DMS153 treated with DMSO at 0.1 percent for 48 hours (cell line): ENCODE data around the gene FKBP1A.

Experiments
- DNase-seq: peaks from one replicate; lab custom pipeline; 2025; ENCODE audit not compliant: unreplicated experiment; lab: John Stamatoyannopoulos, UW

Gene FKBP1A

DNA sequence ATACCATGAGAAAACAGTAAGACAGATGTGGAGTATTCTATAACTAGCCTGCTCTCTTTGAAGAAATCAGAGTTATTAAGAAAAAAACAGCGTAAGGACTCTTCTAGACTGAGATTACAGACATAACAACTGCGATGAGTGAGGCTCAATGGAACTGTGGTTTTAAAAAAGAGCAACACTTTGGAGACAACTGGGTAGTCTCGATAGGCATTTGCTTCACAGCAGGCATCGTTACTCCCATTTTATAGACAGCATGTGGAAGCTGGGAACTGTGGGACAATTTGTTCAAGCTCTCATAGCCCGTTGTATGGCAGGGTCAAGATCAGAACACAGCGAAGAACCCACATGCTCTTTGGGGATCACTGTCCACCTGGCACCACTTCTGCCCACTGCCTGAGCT lies 4.6 kb downstream of the FKBP1A start:
- DNase-seq = no peak

DNA sequence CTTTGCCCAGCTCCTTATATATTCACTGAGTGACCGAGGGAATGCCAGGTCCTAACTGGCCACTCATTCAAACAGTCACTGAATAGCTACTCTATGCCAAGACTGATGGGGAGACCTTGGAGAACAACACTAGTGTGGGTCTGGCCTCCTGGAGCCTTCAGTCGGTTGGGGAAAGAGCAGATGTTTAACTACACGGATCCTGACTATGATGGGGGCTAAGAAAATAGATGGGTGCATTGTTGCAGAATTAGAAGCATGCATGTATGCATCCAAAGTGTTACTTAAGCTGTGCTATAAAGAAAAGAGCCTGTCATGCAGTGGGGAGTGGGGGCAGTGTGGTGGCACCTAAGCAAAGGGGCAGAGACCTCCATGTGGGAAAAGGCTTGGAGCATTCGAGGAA lies 6.5 kb downstream of the FKBP1A start:
- no peak for DNase-seq

DNA sequence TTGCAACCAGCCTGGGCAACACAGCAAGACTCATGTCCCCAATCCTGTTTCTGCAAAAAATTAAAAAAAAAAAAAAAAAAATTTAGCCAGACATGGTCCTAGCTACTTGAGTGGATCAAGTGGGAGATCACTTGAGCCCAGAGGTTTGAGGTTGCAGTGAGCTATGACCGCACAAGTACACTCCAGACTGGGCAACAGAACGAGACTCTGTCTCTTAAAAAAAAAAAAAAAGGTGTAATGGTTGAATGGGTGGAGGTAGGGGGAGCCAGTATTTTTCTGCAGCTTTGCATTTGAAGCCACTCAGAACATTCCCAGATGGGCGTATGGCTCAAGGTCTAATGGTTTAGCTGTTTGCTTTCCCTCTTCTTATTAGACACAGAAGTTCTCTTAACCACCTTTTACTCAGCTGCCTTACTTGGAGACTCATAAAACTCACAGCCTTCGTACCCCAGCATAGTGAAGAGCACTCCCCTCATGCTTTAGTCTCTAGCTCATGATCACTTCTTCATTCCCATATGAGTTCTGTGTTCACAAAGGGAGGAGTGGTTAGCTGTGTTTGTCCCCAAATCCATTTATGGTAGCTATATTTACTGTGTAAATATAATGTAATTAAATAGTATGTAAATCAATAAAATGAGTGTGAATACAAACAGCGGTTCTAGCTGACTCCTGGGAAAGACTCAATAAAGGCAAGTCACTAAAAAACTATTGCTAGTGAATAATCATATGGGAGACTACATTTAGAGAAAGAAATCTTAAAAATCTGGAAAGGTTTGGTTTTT lies 9.0 kb downstream of the FKBP1A start:
- DNase-seq = peak; percentile 29

DNA sequence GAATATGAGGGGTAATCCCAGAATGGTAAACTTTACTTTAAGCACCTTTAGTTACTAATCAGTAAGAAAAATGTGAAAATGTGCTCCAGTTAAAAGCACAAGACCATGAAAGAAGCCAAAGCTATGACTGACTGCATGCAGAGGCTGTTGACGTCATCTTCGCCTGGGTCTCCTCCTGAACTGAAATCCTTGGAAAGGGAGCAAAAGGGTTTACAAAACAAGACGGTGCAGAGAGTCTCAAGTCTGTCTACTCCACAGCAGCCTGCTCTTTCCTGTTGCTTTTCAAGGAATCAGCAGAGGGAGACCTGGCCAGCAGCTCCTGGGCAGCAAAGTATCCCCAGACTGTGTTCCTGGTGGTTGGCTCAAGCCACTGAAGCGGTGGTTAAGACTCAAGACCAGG lies 10.2 kb downstream of the FKBP1A start:
- no peak for DNase-seq

DNA sequence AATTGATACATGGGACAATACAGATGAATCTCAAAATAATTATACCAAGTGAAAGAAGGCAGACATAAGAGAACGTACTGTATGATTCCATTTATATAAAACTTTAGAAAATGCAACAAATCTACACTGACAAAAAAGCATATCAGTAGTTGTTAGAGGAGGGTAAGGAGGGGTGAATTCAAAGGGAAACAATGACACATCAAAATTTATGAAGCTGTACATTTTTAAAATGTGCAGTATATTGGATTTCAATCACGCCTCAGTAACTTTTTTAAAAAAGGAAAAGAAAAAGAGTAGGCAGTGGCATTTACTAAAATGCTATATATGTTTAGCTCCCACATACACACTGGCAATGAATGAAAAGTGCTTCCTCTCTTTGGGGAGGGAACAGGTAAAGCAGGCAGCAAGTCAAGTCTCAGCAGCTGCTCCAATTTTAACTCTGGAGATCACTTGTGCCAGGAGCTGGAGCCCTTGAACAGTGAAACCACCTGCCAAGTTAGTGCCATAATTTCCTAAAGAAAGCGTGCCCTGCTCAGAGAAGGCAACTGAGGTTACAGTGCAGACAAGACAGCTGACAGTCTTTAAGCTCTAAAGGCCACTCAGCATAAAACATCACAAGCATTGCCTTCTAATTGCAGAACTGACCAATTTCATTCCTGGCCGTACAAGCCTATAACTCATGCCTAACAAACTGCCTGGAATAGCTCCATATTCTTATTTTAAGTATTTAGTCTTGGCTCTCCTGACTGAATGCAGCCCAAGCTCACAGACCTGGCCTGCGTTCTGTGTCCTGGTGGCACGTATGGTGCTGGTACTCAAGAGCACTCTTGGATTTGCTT lies 10.9 kb downstream of the FKBP1A start:
- no peak for DNase-seq

DNA sequence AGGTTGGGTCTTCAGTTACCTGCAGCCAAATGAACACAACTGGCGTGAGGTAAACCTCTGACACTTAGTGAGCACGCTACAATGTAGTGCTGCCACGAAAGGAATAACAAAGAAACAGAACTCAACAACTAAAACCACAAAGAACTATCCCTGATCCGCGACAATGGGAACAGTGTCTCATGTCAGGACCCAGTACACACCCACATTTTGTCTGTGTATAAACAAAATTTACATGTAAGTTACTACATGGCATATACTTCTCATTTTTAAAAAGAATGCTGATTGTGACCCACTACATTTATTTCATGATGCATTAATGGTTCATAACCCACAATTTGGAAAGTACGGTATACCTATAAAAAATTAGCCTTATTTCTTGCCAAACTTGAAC lies 14.1 kb downstream of the FKBP1A start:
- no peak for DNase-seq

DNA sequence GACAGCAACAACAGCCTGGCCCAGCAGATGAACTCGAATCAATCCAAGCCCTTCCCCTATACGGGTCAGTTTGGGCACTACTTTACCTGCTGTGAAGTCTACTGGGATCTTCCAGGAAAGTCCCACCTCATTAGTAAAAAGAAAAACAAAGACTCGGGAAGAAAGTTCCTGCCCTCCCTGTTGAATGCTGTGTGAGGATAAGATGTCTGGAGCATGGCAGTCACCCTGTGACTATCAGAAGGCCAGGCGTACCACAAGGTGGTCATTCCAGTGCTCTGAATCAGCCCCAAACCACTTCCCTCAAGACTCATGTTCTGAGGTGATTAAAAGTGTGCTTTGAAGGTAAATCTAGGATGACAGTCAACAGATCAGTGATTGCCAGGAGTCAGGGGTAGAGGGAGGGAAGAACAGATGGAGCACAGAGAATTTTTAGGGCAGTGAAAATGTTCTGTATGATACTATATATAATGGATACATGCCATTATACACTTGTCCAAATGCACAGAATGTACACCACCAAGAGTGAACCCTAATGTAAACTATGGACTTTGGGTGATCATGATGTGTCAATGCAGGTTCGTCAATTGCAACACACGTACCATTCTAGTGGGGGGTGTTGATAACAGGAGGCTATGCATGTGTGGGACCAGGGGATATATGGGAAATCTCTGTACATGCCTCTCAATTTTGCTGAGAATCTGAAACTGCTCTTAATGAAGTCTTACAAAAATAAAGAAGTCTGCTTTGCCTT lies 14.7 kb downstream of the FKBP1A start:
- no peak for DNase-seq

DNA sequence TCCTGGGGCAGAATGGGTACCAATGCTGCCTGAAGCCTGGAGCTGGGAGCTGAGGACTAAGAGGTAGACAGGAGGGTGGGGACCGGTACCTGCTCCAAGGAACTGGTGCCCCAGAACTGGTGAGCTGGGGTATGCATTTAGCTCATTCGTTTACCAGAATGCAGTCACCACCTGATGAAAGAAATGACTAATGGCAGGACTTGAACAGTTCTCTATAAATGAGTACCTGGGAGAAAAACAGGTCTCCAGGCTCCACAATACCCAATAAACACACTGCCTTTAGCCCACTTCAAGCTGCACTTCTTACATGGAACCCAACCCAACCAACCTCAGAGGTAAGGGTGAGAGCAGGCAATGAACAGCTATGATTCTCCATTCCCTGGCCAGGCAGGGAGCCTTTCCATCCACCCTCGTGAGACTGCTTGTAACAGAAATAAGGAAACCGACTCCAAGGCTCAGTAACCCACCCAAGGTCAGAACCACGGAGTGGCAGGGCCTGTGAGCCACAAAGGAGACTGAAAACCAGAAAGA lies 15.4 kb downstream of the FKBP1A start:
- DNase-seq = no peak

DNA sequence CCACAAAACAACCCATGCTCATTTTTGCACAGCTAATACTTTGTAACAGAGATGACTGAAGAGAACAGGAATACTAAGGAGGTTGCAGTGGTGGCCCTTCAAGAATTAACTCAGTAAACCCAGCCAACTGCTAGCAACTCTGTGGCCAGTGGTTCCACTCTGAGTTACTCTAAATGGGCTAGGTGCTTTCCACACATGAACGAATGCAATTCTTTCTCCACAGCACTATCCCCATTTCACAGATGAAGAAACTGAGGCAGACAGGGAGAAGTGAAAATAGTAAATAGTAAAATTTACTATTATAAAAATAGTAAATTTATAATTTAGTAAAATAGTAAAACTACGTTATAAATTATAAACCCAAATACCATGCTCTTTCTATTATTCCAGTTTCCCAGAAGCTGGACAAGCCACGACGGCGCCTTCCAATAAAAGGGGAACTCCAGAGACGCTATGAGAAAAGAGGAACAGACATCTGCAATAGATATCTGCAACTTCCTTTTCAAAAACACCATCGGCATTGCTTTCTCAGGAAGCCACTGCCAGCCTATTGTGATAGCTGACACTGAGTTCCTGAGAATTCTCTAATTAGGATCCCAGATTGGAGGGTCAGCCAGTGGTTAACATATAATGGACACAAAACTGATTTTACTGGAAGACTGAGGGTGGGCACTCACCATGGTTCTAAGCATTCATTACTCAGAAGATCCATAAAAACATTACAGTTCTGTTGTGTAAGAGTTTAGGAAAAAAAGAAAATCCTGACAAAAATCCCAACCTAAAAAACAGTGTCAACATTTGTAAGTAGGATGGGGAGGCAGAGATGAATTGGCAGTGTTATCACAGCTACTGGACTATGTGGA lies 16.2 kb downstream of the FKBP1A start:
- DNase-seq = no peak

DNA sequence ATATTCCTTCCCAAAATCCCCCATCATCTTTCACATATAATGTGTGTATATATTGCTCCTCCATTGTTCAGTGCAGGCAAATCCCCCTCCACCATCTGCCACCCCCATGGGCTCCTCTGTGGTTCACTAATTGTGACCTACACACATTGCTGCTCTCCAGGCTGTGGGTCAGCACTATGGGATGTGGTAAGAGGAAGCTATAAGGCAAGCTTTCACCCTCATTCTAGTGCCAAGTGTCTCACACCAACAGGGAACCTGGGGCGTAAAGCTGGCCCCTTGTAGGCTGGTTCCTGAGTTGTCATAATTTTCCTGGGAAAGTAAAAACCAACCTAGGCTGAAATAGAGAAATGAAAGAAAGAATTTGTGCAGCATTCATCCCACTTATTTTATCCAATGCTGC lies 16.8 kb downstream of the FKBP1A start:
- DNase-seq = no peak

DNA sequence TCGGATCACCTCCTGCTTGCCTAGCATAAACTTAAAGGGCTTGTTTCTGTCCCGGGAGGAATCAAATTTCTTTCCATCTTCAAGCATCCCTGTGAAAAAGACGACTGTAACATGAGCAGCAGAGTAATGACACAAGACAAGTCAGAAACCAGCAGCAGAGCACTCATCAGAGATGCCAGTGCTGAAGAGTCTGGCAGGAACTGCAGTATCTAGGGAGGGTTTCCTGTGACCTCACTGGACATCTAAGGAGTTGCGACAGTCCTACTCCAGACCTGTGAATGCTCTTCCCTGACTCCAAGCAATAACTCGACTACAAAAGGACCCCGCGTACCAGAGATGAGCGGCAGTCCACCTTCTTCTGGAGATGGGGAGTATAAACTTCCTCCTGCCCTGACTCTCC lies 17.3 kb downstream of the FKBP1A start:
- DNase-seq = no peak

DNA sequence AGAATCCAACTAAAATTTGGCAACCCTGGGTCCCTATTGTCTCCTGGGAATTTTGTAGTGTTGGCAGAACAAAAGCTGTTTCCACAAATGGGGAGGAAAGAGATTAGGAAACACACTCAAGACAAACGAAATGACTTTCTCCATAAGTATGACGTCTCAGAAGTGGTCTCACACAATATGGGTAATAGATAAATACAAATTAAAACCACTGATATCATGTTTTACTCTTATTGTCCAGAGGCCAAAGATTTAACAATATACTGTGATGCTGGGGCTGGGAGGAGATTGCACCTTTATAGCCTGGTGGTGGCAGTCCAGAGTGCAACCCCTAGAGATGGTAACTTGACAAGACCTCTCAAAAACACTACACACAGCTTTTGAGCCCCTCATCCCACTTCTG lies 18.6 kb downstream of the FKBP1A start:
- no peak for DNase-seq

DNA sequence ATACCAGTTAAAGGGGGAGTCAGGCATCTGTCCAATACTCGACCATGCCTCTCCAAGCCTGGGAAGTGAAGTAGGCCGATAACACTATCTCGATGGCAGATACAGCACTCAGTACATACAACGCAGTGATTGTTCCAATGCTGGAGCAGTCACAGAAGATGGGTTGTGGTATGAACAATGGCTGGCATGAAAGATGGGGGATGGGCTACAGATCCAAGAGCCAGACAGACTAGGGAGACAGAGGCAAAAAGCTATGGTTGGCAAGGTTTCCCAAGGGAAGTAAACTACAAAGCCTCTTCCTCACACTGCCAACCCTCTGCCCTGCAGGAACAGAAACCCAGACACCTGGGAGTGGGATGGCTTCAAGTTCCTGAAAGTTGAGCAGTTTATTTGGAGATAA lies 19.2 kb downstream of the FKBP1A start:
- no peak for DNase-seq

DNA sequence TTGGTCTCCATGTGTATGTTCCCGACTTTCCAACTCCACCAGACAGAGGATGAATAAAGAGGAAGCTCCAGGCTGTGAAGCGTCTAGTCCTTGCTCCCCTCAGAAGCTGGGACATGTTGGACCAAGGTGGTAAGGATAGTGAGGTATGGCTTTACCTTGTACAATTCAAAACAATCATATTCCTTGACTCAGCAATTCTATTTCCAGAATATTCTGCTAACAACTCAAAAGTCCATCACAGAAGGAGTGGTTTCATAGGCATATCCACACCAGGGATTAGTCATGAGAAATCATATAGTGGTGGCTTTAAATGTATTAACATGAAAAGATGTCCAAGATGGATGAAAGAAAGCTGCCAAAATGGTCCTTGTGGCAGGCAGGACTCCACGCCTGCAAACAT lies 19.8 kb downstream of the FKBP1A start:
- no peak for DNase-seq

DNA sequence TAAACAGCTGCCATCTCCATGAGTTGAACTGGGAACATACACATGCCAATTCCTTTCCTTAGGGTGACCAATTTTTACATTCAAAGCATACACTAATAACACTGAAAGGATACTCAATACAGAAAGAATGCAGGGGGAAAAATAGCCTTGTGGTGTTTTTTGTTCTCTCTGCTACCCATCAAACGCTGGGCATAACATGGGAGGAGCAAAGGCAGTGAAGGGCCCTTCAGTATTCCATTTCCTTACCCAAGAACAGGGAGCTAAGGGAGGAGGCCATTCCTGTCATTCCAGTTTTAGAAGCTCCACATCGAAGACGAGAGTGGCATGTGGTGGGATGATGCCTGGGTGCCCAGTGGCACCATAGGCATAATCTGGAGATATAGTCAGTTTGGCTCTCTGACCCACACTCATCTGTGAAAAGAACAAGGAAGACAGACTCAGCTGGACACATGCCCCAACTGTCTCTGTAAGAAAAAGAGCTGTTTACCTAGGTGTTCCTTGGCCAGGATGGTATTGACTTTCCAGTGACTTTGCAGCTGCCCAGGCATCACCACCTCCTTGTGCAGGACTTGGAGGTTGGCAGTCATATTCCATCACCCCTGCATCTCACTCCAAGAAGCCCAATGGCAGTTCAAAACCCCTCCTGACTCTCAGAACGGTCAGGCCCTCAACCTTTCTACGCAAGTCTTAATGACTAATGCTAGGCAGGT lies 20.9 kb downstream of the FKBP1A start:
- no peak for DNase-seq

DNA sequence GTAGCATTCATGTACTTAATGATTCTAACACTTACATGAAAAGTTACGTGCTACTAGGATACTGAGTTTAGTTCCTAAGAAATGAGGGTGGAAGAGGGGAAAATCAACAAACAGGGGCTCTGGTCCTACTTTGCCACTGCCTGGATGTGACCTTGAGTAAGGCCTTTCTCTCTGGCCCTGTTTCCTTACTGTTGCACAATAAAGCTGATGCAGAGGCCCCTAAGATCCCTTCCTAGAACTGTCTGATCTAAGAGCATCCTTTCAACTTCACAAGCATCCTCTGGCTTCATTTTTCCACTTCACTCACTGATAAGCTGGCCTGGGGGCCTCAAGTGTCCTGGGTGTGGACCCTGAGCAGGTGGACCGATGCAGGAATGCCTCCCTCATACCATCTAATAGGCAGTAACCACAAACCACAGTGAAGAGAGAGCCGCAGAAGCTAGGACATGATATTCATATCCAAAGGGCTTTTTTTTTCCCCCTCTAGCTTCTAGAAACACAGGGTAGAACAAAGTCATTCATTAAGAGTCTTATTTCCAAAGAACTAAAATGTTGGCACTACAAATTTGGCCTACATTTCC lies 21.6 kb downstream of the FKBP1A start:
- DNase-seq = no peak

DNA sequence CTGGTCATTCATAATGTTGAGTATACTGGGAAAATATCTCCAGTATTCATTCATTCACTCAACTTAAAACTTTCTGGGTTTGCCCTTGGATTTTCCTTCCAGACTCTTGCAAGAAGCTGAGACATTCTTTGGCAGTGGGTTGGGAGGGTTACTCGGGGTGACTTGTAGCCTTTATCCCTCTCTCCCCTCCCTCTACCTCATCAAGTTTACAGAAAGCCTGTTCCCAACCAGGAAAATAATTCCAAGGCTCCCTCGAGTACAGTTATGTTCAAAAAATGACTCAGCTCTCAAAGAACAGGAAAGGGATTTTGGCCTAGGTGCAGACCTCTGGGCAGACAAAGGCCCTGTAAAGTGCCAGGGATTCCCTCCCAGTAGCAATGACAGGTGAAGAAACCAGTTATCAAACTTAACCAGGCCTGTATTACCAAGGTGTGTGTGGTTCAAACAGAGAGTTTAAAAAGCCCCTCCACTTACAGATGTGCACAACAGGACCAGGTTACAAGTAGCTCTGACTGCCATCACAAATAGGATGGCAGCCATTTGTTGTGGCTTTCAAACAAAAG lies 22.2 kb downstream of the FKBP1A start:
- no peak for DNase-seq

DNA sequence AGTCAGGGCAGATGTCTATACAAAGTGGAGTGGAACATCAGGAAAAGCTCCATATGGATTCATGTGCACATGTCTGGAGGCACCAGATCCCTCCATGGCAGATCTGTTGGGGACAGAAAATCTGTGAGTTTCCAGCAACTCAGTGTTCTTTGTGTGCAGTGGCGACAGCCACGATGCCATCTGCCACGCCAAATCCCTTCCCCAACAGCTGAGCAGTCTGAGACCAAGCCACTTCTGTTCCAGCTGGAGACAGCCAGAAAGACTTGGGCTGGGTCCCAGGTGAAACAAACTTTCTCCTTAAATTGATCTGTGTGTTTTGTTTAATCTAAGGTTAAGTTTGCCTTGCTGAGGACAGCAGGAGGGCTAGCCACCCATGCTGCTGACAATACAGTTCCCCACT lies 22.9 kb downstream of the FKBP1A start:
- no peak for DNase-seq

DNA sequence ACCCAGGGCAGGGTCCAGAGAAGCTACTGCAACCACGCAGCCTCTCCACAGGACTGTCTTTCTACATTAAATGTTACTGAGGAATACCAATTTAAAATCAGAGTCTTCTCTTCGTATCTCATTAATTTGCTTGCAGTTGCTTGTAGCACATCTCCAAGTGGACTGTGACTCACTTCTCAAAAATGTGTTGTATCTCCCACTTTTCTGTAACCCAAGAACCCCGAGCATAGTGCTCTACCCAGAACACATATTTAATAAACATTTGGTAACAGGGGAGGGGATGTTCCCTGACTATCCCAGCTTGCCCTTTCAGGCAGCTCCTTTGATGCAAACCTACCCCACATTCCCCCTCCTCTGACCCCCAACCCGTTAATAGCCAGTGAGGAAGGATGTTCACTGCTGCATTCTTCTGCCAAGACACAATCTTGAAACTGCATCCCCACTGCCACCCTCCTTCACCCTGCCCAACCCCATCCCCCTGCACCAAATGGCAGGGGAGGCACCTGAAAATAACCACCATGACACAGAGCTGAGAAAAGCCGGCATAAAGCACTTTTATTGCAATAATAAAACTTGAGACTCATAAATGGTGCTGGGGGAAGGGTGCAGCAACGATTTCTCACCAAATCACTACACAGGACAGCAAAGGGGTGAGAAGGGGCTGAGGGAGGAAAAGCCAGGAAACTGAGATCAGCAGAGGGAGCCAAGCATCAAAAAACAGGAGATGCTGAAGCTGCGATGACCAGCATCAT lies 24.2 kb downstream of the FKBP1A start:
- DNase-seq = no peak
